GM19035 (cell line): Measurements from ENCODE around the gene DEDD.
A peak's percentile ranks its signal among the peaks of the same experiment; 100 is the strongest.
"Not testable (repeated sequence)": the region's sequence is repeated elsewhere in the genome, so short reads cannot be mapped to it uniquely, and the experiment has no call there.

ENCODE experiments used
- ATAC-seq: cut with Tn5 transposase; IDR thresholded peaks from one replicate; pipeline ENCODE4 v1.9.1; 2021; ENCODE audit not compliant: unreplicated experiment

Gene DEDD

DNA sequence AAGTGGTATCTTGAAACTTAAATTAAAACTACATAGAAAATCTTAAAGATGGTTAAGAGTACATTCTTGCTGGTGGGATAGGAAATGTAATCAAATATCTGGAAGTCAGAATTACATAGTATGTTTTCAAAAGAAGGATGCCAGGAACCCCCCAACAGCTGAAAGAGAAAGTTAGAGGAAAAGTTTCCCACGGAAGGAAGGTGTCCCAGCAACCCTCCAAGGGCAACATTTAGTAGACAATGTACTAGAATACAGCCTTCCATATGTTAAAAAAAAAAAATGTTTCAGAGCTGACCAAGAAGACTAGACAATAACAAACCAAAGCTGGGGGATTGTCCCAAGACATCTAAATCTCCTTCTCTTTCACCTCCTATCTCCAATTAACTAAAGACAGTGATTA is 2.2 kb downstream of the DEDD start:
- ATAC-seq, result no peak

- no peak for ATAC-seq
Measured at GRCh38 chr1:161128591-161129420, 3.7 kb downstream of the DEDD start.

GRCh38 chr1:161127649-161128048 is 4.8 kb downstream of the DEDD start:
- no peak for ATAC-seq

- ATAC-seq, result no peak
Measured at GRCh38 chr1:161122967-161123366, 9.5 kb downstream of the DEDD start.

GRCh38 chr1:161121834-161122233 is 10.6 kb downstream of the DEDD start:
- ATAC-seq, result no peak

GRCh38 chr1:161121042-161121650 is 11.3 kb downstream of the DEDD start:
- ATAC-seq, result no peak

- peak; percentile 56 for ATAC-seq
Measured at GRCh38 chr1:161119092-161119903, 13.2 kb downstream of the DEDD start.

- peak; percentile 76 for ATAC-seq
Measured at GRCh38 chr1:161117759-161118581, 14.5 kb downstream of the DEDD start, which contains the start of the genes NIT1 and PFDN2. Gene NIT1 (plus strand): TSS chr1:161118105. CDS start chr1:161118177, 72 bp downstream. Gene PFDN2 (minus strand): TSS chr1:161118037. CDS start chr1:161118026, 11 bp downstream.

DNA sequence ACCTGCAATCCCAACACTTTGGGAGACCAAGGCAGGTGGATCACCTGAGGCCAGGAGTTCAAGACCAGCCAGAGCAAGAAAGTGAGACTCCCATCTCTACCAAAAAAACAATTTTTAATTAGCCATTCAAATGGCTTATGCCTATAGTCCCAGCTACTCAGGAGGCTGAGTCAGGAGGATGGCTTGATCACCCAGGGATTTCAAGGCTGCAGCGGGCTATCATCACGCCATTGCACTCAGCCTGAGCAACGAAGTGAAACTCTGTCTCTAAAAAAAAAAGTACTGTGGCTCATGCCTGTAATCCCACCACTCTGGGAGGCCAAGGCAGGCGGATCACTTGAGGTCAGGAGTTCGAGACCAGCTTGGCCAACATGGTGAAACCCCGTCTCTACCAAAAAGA is 16.5 kb downstream of the DEDD start:
- ATAC-seq, result not testable (repeated sequence)

- ATAC-seq, result no peak
Measured at GRCh38 chr1:161115132-161115711, 17.2 kb downstream of the DEDD start.

DNA sequence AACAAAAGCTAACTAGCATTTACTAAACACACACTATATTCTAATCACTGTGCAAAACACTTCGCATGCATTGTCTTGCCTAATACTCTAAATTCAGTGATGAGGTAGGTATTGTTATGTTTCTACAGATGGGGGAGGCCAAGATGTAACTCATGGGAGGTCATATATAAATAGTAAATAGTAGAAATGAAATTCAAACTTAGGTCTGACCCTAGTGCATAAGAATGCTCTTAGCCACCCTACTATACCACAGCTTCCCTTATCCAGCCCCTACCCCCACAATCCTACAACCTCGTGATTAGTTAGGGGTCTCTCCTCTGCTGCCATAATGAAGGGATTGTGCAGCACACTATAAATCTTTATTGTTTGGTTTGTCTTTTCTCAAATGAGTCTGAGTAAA is 17.9 kb downstream of the DEDD start:
- no peak for ATAC-seq

- ATAC-seq, result no peak
Measured at GRCh38 chr1:161113915-161114314, 18.6 kb downstream of the DEDD start.

GRCh38 chr1:161111527-161111926 is 20.9 kb downstream of the DEDD start:
- ATAC-seq, result no peak

DNA sequence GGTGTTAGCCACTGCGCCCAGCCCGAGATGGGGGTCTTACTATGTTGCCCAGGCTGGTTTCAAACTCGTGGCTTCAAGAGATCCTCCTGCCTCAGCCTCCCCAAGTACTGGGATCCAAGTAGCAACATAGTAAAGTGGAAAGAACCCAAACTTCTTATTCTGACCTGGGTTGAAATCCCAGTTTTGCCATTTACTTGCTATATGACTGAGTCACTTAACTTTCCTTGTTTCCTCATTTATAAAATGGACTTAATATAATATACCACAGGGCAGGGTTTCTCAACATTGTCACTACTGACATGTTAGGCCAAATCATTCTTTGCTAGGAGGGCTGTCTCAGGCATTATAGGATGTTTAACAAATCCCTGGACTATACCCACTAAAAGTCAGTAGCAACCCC is 21.4 kb downstream of the DEDD start:
- no peak for ATAC-seq

- ATAC-seq, result no peak
Measured at GRCh38 chr1:161106431-161106830, 26.0 kb downstream of the DEDD start.

DNA sequence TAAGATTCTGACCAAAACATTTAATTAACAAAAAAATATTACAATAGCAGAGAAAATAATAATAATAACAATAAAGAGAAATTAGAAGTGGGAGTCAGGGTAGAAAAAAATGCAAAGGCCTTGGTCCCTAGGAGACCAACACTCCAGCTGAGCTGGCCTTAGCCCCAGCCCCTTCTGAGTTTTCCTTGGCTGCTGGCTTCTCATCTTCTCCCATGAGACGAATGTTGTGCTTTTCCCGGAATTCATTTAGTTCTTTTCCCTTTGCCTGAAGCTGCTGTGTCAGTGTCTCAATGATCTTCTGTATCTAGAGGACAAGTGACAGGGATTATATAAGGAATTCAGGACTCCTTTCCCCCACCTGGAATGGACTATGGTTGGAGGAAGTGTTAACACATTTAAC is 31.9 kb downstream of the DEDD start:
- no peak for ATAC-seq

GRCh38 chr1:161099090-161099802 is 33.2 kb downstream of the DEDD start:
- no peak for ATAC-seq

DNA sequence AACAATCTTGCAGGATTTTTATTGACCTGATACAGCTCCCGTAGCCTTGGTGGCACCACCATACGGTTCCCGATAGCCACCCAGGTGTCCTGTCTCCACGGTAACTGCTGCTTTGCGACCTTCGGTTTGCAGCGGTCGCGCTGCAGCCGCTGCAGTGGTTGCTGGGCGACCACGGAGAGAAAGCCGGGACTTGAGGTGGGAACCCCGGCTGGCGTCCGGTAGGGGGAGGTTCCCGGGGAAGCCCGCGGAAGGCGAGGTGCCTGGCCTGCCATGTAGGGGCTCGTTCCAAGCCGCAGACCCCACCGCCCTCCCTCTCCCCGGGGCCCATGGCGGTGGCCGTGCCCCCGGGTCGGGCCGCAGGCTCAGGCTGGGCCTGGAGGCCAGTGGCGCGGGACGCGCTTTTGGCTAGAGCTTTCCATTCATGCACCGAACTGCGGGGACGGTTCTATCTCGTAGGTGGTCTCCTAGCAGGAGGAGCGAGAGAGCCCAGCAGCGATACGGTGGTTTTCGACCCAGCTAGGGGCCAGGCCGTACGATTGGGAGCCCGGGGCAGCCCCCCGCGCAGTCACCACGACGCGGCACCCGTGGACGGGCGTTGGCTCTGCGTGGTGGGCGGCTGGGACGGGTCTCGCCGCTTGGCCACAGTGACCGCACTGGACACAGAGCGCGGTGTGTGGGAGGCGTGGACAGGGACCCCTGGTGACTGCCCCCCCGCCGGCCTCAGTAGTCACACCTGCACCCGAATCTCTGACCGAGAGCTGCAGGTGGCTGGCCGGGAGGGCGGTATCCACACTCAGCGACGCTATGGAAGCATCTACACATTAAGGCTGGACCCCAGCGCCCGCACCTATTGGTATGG is 34.0 kb downstream of the DEDD start, which contains the start of gene KLHDC9:
TSS of gene KLHDC9 (plus strand) at position 152 of the 859 bp plus-strand sequence. CDS start at position 327, 175 bp downstream.
- ATAC-seq, result peak; percentile 78

GRCh38 chr1:161096530-161096929 is 35.9 kb downstream of the DEDD start:
- no peak for ATAC-seq
